MM.1S (cell line): Measurements from ENCODE around the gene RTN4.

Experiments
- DNase-seq: peaks from one replicate; pipeline ENCODE4 v3.0.0-alpha.2; 2015
- H2AFZ ChIP-seq: fragments of 300-600 bp; sonication (generic); 2 replicates; pipeline ENCODE4 v1.6.0; 2016; ENCODE audit warnings: antibody characterized with exemption, low read length
- H3F3A ChIP-seq: fragments of 300-600 bp; sonication (generic); 2 replicates; pipeline ENCODE4 v1.6.1; 2016; ENCODE audit warnings: mild to moderate bottlenecking, antibody characterized with exemption, low read length, moderate library complexity, mixed read lengths; ENCODE audit not compliant: insufficient read depth
- H3K27ac ChIP-seq: fragments of 300-600 bp; sonication (generic); 2 replicates; pipeline ENCODE4 v1.5.1; 2016; ENCODE audit warnings: mild to moderate bottlenecking, low read length
- H3K27me3 ChIP-seq: fragments of 300-600 bp; sonication (generic); replicated peaks from 2 replicates; pipeline ENCODE4 v1.6.0; 2016; ENCODE audit warnings: low read length; ENCODE audit not compliant: insufficient read depth
- H3K36me3 ChIP-seq: fragments of 300-600 bp; sonication (generic); replicated peaks from 2 replicates; pipeline ENCODE4 v1.6.1; 2016; ENCODE audit warnings: mild to moderate bottlenecking, low read length, mixed read lengths; ENCODE audit not compliant: insufficient read depth
- H3K4me1 ChIP-seq: fragments of 300-600 bp; sonication (generic); 2 replicates; pipeline ENCODE4 v1.6.1; 2016; ENCODE audit warnings: low read length, mixed read lengths
- H3K4me2 ChIP-seq: fragments of 300-600 bp; sonication (generic); 2 replicates; pipeline ENCODE4 v1.6.0; 2016; ENCODE audit warnings: low read depth, low read length
- H3K4me3 ChIP-seq: fragments of 300-600 bp; sonication (generic); 2 replicates; pipeline ENCODE4 v1.5.1; 2016; ENCODE audit warnings: low read length, mixed read lengths
- H3K79me2 ChIP-seq: fragments of 300-600 bp; sonication (generic); 2 replicates; pipeline ENCODE4 v1.6.1; 2016; ENCODE audit warnings: mixed run types, low read length, mixed read lengths
- H3K9ac ChIP-seq: fragments of 300-600 bp; sonication (generic); 2 replicates; pipeline ENCODE4 v1.6.1; 2016; ENCODE audit warnings: low read length, mixed read lengths
- H3K9me2 ChIP-seq: fragments of 300-600 bp; sonication (generic); replicated peaks from 2 replicates; pipeline ENCODE4 v1.6.1; 2016; ENCODE audit warnings: mild to moderate bottlenecking, low read length, mixed read lengths; ENCODE audit not compliant: insufficient read depth
- H3K9me3 ChIP-seq: fragments of 300-600 bp; sonication (generic); replicated peaks from 2 replicates; pipeline ENCODE4 v1.6.1; 2016; ENCODE audit warnings: mild to moderate bottlenecking, low read length, mixed read lengths; ENCODE audit not compliant: insufficient read depth
- H4K20me1 ChIP-seq: fragments of 300-600 bp; sonication (generic); 2 replicates; pipeline ENCODE4 v1.6.1; 2016; ENCODE audit warnings: mild to moderate bottlenecking, low read length, moderate library complexity, mixed read lengths; ENCODE audit not compliant: insufficient read depth
- CTCF ChIP-seq: fragments of 300-600 bp; sonication (generic); IDR thresholded peaks from 2 replicates; pipeline ENCODE4 v1.5.1; 2016; ENCODE audit warnings: antibody characterized with exemption, low read length, mixed read lengths
- EZH2 ChIP-seq: fragments of 300-600 bp; sonication (generic); optimal IDR thresholded peaks from 2 replicates; pipeline ENCODE3; 2017; ENCODE audit warnings: low read depth, mild to moderate bottlenecking, antibody characterized with exemption, low read length, mixed read lengths
- EZH2phosphoT487 ChIP-seq: fragments of 300-600 bp; sonication (generic); IDR thresholded peaks from 2 replicates; pipeline ENCODE4 v1.6.1; 2018; ENCODE audit warnings: antibody characterized with exemption, low read length

RTN4 gene

GRCh38 chr2:54975175-54975574, 75.1 kb downstream of the RTN4 start:
- Histone ChIP-seq H3K4me2 (no peak overlapping the region), H3K27me3 (no peaks in the 10 kb centered on the region), H2AFZ (no peak overlapping the region), H3K9me3 (no peaks in the 10 kb centered on the region), H3K36me3 (no peaks in the 10 kb centered on the region), H3K79me2 (peaks cover 43% of the 10 kb centered on the region), H3K9me2 (no peaks in the 10 kb centered on the region), H3K4me3 (no peak overlapping the region), H3K9ac (no peak overlapping the region), H4K20me1 (no peaks in the 10 kb centered on the region), H3K4me1 (peaks cover 26% of the 10 kb centered on the region), H3F3A (peaks cover 18% of the 10 kb centered on the region), H3K27ac (no peak overlapping the region)
- no peak for TF ChIP-seq EZH2
- DNase-seq, result no peak

- no peak for DNase-seq
- H3K9me3 ChIP-seq, result no peaks in the 10 kb centered on the region
- H4K20me1 ChIP-seq, result no peaks in the 10 kb centered on the region
- H3K27ac ChIP-seq, result no peak overlapping the region
- no peaks in the 10 kb centered on the region for H3K27me3 ChIP-seq
- H3K4me1 ChIP-seq, result peaks cover 21% of the 10 kb centered on the region
- H3K36me3 ChIP-seq, result no peaks in the 10 kb centered on the region
- no peak for TF ChIP-seq CTCF
- no peak for TF ChIP-seq EZH2phosphoT487
- no peak for TF ChIP-seq EZH2
- no peak overlapping the region for H2AFZ ChIP-seq
- H3K4me3 ChIP-seq, result no peak overlapping the region
- H3F3A ChIP-seq, result peaks cover 15% of the 10 kb centered on the region
- peaks cover 14% of the 10 kb centered on the region for H3K79me2 ChIP-seq
- H3K9me2 ChIP-seq, result no peaks in the 10 kb centered on the region
- no peak overlapping the region for H3K4me2 ChIP-seq
- H3K9ac ChIP-seq, result no peak overlapping the region
Measured at GRCh38 chr2:54969940-54970338, 80.3 kb downstream of the RTN4 start.

- no peak overlapping the region for H3K27ac ChIP-seq
- DNase-seq, result no peak
- no peak overlapping the region for H2AFZ ChIP-seq
- H3K27me3 ChIP-seq, result no peaks in the 10 kb centered on the region
- H3K4me1 ChIP-seq, result peaks cover 21% of the 10 kb centered on the region
- no peak overlapping the region for H3K9ac ChIP-seq
- no peaks in the 10 kb centered on the region for H3K9me2 ChIP-seq
- H3K4me2 ChIP-seq, result no peak overlapping the region
- H3K4me3 ChIP-seq, result no peak overlapping the region
- TF ChIP-seq EZH2, result no peak
- peaks cover 9% of the 10 kb centered on the region for H3K79me2 ChIP-seq
- no peaks in the 10 kb centered on the region for H3K9me3 ChIP-seq
- H4K20me1 ChIP-seq, result no peaks in the 10 kb centered on the region
- H3K36me3 ChIP-seq, result no peaks in the 10 kb centered on the region
- peaks cover 15% of the 10 kb centered on the region for H3F3A ChIP-seq
Measured at GRCh38 chr2:54969295-54969939, 80.8 kb downstream of the RTN4 start.

GRCh38 chr2:54968561-54969218, 81.6 kb downstream of the RTN4 start:
- H3K36me3 ChIP-seq, result no peaks in the 10 kb centered on the region
- no peak overlapping the region for H3K4me2 ChIP-seq
- H3K9ac ChIP-seq, result no peak overlapping the region
- H4K20me1 ChIP-seq, result no peaks in the 10 kb centered on the region
- peaks cover 21% of the 10 kb centered on the region for H3K4me1 ChIP-seq
- no peaks in the 10 kb centered on the region for H3K27me3 ChIP-seq
- H3F3A ChIP-seq, result peaks cover 15% of the 10 kb centered on the region
- TF ChIP-seq EZH2, result no peak
- no peak for TF ChIP-seq EZH2phosphoT487
- no peak for TF ChIP-seq CTCF
- H3K9me3 ChIP-seq, result no peaks in the 10 kb centered on the region
- H3K79me2 ChIP-seq, result peaks cover 5% of the 10 kb centered on the region; the same call in 1 of the 2 replicates
- no peak overlapping the region for H3K4me3 ChIP-seq
- no peak for DNase-seq
- no peaks in the 10 kb centered on the region for H3K9me2 ChIP-seq
- H3K27ac ChIP-seq, result no peak overlapping the region
- no peak overlapping the region for H2AFZ ChIP-seq
